Measurements from ENCODE around the gene DPH3.

DPH3 gene

DNA sequence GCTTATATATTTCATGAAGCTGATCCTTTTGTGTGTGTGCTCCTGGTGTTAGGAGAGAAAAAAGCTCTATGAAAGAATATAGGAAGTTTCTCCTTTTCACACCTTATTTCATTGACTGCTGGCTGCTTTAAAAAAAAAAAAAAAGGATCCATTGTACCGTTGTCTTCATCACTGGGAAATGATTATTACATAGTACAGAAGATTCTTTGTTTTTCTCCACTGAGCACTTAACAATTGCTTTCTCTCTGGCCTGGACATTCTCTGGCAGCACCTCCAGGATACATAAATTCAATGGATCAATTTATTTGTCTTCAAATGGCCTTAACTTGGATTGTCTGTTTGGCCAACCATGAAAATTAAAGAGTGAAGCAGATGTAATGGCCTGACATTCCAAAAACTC, 37.2 kb downstream of the DPH3 start:
- no peak for DNase-seq

DNA sequence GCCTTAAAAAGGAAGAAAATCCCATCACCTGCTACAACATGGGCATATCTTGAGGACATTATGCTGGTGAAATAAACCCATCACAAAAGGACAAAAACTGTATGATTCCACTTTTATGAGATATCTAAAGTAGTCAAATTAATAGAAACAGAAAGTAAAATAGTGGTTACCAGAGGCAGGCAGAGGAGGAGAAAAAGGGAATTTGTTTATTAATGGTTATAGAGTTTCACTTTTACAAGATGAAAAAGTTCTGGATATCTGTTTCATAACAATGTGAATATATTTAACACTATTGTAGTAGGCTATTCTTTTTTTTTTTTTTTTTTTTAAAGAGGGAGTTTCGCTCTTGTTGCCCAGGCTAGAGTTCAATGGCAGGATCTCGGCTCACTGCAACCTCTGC, 40.4 kb downstream of the DPH3 start:
- DNase-seq: no peak

DNA sequence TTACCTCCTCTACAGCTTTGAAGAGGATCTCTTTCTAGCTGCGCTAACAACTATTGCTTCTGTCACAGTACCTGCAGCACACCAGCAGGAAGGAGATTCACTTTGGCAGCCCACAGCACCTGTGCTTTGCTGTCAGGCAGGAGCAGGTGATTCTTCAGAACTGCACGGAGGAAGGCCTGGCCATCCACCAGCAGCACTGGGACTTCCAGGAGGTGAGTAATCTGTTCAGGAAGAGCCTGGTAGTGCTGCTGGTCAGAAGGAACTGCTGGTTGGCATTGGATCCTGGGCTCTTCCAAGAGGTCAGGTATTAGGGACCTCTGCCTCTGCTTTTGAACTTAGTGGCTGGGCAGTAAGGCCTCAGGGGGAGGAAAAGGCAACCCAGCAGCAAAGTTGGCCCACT, 42.2 kb downstream of the DPH3 start:
- no peak for DNase-seq

DNA sequence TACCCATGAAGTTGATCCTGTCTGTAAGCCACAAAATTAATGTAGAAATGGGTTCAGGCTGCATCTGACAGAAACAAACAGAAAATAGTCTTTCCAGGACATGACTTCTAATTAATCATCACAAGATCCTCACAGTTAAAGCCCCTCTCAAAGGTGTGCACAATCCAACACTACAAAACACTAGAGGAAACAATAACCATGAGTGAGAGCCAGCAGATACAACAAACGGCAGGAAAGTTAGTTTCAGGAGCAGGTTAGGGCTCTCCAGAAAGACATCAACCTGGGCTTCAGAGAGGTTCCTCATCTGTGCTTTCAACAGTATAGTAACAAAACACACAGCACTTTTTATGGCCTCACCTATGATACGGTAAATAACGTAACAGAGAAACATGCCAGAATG, 42.8 kb downstream of the DPH3 start:
- DNase-seq: no peak

DNA sequence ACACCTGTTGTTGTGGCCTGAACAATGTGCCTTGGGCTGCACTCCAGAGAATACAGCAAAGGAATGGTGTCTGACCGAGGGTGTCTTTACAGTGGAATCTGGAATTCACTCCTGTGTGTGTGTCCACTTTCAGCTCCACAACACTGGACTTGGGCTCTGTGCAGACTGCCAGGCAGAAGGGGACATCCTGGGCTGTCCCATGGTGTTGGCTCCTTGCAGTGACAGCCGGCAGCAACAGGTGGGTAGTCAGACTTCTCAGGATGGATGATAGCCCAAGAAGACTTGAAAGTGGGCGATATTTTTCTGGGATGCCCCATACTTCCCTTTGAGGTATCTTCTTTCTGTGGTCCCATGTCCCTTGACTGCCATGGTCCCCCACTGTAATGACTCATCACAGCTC, 45.0 kb downstream of the DPH3 start:
- no peak for DNase-seq

DNA sequence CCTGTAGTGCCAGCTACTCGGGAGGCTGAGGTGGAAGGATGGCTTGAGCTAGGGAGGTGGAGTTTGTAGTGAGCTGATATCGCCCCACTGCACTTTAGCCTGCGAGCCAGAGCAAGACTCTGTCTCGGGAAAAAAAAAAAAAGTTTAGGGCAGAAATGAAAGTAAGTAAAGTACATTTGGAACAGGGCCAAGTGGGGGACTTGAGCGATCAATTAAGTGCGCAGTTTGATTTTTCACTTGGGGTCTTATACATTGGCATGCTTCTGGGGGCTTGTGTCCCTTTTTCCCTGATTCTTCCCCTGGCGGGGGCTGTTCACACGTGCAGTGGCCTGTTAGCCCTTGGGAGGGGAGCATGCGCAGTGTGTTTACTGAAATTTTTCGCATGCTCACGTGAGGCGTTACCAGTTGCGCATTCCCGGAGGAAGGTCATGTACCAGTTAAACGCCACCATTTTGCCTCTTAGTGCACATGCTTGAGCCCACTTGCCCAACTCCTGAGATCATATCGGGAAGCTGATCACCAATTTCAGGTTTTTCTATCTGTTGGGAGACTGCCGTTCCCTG, 48.3 kb downstream of the DPH3 start:
- no peak for DNase-seq

DNA sequence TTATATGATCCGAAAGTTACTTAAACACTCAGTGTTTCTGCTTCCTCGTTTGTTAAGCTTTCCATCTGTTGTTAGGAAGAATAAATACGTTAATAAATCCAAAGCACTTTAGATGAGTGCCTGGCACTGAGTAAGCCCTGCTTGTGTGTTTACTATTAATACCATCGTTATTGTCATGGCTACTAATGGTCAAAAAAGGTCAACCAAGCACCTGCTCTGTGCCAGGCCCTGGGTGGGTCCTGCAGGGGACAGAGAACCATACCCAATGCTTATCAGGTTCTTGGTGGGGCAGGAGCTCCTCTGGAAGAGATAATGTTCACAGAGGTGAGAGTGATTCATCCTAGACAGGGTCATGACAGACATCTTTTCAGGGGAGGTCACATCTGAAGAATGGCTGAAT, 50.4 kb downstream of the DPH3 start:
- DNase-seq: no peak

DNA sequence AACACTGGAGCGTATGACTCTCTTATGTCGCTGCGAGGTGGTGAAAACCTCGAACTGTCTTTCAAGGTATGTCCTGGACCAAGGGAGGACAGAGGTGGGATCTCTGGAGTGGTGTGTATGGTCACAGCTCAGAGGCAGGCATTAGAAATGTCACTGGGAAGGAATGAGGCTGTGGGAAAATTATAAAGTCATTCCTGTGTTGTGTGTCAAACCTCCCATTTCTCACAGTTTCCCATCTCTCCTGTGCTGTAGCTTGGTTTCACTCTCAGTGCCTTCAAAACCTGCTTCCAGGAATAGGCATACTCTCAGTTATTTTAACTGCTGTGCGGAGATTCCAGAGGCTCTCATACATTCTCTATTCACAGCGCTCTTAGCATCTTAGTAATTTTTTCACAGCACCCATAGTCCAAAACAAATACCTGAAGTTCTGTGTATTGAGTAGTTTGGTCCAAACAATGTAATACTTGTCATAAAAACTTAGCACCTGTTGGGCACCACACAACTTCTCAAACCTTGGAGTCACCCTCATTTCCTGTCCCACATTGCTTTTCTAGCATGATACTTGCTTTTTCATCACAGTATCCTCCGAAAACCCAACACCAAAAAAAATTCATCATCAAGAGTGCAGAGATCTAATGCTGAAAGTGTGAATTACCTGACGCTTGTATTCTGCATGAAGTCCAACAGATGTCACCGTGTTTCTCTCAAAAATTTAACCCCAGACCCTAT, 53.4 kb downstream of the DPH3 start:
- DNase-seq: no peak
